Hippocampal formation (tissue), 2 donors: ENCODE data around the gene ZNF726.
"Not testable (repeated sequence)": the region's sequence is repeated elsewhere in the genome, so short reads cannot be mapped to it uniquely, and the experiment has no call there.

Source experiments
- DNase-seq, 2 donors: peaks; one replicate each; lab custom pipeline; 2025; lab: John Stamatoyannopoulos, UW

ZNF726 gene

DNA sequence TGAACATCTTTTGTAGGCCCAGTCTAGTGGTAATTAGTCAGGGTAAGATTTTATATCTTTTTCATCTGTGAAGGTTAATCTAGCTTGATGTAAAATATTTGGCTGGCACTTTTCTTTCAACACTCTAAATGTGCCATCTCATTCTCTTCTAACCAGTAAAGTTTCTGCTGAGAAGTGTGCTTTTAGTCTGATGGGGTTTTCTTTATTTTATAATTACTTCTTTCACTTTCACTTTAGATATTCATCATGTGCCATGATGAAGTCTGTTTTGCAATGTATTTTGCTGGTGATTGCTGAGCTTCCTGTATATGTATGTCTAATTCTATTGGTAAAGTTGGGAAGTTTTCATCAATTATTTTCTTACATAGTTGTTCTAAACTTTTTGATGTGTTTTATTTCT lies 31.9 kb downstream of the ZNF726 start:
- DNase-seq: no peak

DNA sequence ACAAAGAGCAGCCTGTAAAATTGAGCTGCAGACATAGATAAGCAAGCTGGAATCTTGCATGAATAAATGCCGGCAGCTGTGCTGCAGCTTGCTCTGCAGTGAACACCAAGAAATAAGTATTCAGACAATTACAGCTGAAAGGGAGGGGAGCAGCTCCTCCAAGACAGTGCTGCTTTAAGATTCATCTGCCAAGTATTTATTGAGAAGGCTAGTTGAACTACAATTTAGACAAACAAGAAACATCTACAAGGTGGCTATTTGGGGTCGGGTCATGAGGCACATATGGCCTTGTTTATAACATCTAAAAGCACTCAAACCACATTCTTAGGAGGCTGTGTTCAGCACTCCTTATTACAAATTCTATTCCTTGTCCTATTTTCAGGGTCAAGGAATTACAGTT lies 34.9 kb downstream of the ZNF726 start:
- DNase-seq: no peak

DNA sequence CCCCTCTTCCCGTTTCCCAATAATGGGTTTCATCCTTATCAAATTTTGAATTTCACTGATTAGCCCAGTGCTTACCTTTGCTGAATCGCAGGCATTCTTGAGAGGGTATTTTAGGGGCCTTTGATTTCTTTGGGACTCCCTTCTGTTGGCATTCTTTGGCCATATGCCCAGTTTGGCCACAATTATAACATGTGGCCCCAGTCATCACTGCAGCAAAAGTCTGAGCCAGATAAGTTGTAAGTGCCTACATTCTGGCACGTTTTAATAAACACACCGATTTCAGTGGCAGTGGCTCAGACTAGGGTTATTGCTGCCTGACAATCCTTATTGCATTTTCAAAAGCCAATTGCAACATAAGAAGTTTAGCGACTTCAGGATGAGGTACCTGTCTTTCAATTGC lies 41.4 kb downstream of the ZNF726 start:
- DNase-seq: no peak

DNA sequence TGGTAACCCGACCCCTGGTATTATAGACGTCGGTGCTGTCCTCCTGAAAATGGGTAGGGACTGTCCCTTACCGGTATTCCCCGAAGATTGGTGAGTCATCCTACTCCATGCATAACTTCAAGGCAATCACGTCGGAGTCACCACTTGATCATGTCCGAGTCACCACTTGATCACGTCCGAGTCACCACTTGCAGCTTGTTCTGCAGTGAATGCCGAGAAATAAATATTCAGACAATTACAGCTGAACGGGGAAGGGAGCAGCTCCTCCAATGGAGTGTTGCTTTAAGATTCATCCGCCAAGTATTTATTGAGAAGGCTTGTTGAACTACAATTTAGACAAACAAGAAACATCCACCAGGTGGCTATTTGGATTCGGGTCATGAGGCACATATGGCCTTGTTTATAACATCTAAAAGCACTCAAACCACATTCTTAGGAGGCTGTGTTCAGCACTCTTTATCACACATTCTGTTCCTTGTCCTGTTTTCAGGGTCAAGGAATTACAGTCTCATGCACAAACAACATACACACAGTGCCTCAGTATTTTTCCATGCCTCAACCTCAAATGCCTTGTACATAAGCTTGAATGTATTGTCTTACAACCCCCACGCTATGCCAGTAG lies 43.1 kb downstream of the ZNF726 start:
- DNase-seq: no peak

DNA sequence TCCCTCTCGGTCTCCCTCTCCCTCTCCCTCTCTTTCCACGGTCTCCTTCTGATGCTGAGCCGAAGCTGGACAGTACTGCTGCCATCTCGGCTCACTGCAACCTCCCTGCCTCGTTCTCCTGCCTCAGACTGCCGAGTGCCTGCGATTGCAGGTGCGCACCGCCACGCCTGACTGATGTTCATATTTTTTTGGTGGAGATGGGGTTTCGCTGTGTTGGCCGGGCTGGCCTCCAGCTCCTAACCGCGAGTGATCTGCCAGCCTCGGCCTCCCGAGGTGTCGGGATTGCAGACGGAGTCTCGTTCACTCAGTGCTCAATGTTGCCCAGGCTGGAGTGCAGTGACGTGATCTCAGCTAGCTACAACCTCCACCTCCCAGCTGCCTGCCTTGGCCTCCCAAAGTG lies 48.7 kb downstream of the ZNF726 start:
- not testable (repeated sequence) for DNase-seq

DNA sequence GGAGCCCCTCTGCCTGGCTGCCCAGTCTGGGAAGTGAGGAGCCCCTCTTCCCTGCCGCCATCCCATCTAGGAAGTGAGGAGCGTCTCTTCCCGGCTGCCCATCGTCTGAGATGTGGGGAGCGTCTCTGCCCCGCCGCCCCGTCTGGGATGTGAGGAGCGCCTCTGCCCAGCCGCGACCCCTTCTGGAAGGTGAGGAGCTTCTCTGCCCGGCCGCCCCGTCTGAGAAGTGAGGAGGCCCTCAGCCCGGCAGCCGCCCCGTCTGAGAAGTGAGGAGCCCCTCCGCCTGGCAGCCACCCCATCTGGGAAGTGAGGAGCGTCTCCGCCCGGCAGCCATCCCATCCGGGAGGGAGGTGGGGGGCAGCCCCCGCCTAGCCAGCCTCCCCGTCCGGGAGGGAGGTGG lies 49.2 kb downstream of the ZNF726 start:
- DNase-seq: not testable (repeated sequence)

DNA sequence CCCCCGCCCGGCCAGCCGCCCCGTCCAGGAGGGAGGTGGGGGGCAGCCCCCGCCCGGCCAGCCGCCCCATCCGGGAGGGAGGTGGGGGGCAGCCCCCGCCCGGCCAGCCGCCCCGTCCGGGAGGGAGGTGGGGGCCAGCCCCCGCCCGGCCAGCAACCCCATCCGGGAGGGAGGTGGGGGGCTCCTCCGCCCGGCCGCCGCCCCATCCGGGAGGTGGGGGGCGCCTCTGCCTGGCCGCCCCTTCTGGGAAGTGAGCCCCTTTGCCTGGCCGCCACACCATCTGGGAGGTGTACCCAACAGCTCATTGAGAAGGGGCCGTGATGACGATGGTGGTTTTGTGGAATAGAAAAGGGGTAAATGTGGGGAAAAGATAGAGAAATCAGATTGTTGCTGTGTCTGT lies 49.6 kb downstream of the ZNF726 start:
- not testable (repeated sequence) for DNase-seq

DNA sequence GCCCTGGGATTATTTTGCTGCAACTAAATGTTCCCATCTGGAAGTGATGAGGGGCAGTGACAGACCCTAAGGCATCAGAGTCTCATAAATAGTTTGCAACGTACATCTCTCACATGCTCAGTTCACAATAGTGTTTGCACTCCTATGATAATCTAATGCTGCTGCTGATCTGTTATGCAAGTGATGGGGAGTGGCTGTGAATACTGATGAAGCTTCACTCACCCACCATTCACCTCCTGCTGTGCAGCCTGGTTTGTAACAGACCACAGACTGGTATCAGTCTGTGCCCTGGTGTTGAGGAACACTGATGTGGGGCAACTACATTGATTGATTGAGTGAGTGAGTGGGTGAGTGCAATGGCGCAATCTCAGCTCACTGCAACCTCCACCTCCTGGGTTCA lies 54.9 kb downstream of the ZNF726 start:
- no peak for DNase-seq

DNA sequence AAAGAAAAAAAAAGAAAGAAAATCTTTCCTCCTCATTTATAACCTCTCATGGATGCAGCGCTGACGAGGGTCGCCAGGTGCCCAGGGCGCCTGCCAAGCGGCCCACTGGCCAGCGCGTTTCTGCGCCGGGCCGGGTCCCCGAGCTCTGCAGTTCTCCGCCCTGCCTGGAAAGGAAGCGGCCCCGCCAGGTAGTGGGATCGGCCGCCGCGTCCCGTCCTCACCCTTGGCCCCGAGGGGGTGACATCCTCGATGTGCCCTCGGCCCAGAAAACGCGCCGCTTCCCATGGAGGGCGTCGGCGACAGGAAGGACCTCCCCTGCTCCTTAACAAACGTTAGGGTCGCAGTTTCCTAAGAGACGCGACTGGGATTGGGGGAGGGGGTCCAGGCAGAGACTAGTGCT lies 56.9 kb downstream of the ZNF726 start:
- no peak for DNase-seq

DNA sequence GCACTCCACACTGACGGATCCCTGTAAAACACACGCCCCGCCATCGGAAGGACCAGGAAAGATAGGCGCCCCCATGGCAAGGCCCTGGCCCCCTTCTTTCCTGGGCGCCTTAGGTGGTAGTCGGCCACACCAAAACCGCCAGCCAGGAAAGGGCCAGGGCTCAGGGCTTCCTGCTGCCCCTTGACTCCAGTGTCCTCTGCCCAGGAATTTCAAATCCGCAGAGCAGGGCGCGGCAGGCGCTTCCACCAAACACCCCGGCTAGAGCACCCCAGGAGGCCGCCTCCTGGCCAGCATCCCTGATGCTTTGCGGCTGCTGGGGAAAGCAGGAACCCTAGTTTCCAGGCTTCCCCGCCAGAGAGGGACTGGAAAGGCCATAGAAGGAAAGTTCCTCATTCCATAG lies 57.5 kb downstream of the ZNF726 start:
- no peak for DNase-seq

DNA sequence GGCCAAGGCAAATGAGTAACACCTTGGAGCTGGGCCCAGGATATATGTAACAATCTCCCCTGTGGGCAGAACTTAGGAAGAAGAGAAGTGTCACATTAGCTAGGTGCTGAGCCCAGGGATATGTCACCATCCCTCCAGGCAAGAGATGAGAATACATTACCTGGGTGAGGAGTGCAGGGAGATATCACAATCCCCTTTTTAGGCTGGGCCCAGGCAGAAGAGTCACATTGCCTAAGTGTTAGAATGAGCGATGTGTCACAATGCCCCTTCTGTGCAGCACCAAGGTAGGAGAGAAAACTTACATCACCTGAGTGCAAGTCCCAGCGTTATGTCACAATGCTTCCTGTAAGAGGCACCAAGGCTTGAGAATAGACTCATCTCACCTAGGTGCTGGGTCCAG lies 60.3 kb downstream of the ZNF726 start:
- no peak for DNase-seq

DNA sequence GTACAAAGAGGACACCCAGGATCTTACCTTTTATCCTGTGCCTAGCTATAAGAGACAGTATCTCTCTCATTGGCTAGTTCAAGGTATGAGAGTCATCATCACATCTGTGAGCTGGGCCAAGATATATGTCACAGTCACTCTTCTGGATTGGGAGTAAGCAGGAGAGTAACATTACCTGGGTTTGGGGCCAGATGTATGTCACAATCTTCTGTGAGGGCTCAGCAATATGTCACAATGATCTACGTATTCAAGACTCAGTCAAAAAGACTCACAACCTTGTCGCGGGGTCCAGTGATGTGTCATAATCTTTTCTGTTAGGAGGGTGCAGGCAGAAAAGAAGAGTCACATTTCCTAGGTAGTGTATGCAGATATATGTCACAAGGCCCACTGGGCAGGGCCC lies 61.9 kb downstream of the ZNF726 start:
- DNase-seq: not testable (repeated sequence)

DNA sequence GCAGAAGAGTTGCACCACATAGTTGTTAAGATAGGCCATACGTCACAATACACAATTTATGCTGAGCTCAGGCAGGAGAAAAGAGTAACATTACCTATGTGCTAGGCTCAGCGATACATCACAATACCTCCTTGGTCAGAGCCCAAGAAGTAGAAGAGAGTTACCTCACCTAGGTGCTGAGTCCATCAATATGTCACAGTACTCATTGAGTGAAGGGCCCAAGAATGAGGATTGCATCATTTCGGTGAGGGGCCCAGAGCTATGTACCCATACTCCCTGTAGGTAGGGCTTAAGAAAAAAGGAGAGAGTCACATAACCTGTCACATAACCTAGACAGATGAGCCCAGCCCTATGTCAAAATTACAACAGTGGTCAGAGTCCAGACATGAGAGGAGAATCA lies 62.6 kb downstream of the ZNF726 start:
- not testable (repeated sequence) for DNase-seq

DNA sequence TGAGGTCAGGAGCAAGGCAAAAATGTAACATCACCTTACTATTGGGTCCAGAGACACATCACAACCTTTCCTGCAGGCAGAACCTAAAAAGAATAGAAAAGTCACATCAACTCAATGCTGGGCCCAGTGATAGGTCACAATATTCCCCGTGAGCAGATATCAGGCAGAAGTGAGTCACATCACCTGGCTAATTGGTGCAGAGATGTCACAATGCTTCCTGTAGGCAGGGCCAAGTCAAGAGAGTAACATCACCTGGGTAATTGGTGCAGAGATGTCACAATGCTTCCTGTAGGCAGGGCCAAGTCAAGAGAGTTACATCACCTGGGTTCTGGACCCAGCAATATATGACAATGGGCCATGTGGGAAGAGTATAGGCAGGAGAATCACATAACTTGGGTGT lies 63.4 kb downstream of the ZNF726 start:
- no peak for DNase-seq

DNA sequence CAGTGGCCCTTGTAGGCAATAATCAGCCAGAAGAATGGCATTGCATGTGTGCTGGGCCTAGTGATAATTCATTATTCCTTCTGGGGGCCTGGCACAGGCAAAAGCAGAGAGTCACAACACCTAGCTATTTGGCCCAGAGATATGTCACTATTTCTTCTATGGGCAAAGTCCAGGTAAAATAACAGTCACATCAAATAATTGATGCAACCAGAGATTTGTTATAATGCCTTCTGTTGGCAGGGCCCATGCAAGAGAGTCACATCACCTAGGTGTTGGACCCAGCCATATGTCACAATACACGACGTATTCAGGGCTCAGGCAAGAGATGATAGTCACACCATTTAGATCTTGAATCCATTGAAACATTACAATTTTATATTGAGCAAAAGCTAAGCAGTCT lies 66.1 kb downstream of the ZNF726 start:
- DNase-seq: no peak

DNA sequence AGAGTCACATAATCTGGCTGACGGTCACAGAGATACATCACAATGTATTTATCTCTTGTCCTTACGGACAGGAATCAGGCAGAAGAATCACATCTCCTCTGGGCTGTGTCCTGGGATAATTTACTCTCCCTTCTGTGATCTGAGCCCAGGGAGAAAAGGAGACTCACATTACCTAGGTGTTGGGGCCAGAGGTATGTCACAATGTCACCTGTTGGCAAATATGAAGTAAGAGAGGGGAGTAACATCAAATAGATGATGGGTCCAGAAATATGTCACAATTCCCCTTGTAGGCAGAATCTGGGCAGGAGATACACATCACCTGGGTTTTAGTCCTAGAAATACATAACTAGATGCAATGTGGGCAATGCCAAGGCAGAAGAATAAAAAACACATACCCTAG lies 67.2 kb downstream of the ZNF726 start:
- DNase-seq: no peak

DNA sequence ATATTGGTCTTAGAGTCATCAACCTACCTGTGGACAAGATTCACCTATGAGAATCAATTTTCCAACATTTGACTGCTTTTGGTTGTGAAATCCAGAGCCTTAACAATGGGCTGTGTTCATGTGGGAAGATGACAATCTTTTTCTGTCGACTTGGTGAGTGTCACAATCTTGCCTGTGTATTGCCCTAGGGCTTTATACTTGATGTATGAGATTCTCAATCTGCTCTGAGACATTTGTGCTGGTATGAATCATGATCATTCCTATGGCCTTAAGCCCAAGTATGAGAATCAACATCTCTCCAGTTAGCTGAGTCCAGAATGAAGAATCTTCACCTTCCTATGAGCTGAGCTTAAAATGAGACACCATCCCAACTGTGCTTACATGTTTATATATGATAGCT lies 68.7 kb downstream of the ZNF726 start:
- DNase-seq: no peak
